NCI-H1436 (cell line): ENCODE results near the gene PLIN1.

Experiments used
- DNase-seq: peaks from one replicate; lab custom pipeline; 2025; lab: John Stamatoyannopoulos, UW

The PLIN1 gene

DNA sequence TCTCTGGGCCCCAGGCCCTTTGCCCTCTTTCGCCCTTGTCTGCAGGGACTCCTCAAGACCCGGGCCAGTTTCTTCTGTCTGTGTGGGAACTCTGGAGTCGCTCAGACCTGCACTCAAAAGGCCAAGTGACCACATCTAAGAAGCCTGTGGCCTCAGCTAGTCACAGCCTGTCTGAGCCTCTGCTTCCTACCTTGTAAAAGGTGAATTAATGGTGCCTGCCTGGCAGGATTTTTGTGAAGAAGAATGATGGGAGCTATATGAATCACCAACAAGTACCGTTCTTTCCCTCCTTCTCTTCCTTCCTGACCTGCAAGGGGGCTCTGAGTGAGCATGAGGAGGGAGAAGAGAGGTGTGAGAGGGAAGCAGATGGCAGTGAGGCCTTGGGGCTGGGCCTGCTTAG, 7.5 kb downstream of the PLIN1 start:
- DNase-seq, result no peak

DNA sequence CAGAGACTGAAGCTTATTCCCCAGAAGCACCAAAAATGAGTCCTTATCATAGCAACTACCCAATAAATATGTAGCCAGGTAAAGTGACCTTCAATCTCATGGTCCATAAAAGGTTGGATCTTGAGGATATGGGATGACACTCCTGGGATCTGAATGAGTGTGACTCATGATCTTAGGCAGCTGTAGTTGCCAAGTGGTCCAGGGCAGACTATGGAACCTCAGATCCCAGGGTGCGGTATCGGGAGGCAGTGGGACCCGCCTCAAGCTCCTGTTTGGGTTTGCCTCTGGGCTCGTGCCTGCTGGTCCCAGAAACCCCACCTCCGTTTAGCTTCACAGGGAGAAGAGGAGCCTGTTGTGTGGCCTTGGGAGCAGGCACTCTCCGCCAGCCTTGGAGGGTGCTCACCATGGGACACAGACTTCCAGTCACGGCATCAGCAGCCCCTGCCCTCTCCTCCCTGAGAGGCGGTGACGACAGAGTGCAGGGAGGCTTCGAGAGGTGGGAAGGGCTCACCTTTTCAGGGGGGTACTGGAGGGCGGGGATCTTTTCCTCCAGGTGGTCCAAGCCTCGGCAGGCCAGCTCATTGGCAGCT, 8.1 kb downstream of the PLIN1 start:
- DNase-seq, result no peak

DNA sequence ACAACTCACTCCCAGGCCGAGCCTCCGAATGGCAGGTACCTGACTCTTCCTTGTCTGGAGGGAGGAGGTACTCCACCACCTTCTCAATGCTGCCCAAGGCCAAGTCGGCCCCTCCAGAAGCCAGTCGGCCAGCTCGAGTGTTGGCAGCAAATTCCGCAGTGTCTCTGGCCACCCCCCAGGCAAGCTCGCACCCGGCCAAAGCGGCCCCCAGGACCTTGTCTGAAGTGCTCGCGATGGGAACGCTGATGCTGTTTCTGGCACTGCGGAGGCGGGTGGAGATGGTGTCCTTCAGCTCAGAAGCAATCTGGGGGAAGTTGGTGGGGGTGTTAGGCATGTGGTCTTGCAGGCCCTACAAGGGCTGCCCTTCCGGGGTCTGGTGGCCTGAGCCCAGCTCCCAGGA, 9.2 kb downstream of the PLIN1 start:
- DNase-seq, result no peak

DNA sequence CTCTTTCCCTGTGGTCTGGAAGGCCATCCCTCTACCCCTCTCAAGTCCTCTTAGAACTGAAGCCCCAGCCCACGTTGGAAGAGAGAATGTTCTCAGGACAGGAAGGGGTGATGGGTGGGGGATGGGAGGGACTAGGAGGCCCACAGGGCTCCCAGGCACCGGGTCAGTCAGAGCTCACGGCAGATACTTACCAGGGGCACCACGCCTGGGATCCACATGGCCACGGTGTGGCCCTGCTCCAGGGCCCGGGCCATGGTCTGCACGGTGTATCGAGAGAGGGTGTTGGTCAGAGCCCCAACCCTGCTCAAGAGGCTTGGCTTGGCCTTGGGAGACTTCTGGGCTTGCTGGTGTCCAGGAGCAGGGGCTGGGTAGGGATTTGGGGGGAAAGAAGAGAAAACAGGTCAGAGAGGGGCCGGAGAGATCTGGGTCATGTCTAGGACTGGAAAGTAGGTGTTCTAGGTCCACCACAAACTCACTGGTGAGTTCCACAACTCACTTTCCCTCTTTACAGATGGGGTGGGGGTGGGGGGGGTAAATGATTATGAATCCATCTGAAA, 9.8 kb downstream of the PLIN1 start:
- no peak for DNase-seq

DNA sequence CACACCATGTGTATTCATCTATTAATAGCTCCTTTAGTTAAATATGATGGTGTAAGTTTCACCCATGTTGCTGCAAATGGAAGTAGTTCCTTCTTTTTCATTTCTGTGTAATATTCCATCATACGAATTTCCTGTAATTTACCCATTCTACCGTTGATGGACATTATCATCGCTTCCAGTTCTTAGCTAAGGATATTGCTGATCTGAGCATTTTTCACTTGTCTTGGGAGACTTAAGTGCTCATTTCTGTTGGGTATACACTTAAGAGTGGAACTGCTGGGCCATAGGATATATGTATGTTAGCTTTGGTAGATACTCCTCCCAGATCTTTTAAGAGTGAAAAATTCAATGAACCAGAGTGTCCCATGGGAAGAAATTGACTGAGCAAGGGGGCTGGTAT, 11.0 kb downstream of the PLIN1 start:
- no peak for DNase-seq

DNA sequence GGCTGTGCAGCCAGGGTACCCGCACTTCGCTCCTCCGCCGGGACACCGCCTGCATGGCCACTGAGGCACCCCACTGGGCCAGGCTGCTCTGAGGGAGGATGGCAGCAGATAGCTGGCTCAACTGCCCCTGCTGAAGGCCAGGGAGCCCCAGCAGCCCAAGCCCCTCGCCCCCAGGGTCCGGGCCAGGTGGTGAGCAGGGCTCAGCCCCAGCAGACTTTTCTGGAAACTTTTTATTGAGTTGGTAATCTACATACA, 11.5 kb downstream of the PLIN1 start:
- DNase-seq, result no peak

DNA sequence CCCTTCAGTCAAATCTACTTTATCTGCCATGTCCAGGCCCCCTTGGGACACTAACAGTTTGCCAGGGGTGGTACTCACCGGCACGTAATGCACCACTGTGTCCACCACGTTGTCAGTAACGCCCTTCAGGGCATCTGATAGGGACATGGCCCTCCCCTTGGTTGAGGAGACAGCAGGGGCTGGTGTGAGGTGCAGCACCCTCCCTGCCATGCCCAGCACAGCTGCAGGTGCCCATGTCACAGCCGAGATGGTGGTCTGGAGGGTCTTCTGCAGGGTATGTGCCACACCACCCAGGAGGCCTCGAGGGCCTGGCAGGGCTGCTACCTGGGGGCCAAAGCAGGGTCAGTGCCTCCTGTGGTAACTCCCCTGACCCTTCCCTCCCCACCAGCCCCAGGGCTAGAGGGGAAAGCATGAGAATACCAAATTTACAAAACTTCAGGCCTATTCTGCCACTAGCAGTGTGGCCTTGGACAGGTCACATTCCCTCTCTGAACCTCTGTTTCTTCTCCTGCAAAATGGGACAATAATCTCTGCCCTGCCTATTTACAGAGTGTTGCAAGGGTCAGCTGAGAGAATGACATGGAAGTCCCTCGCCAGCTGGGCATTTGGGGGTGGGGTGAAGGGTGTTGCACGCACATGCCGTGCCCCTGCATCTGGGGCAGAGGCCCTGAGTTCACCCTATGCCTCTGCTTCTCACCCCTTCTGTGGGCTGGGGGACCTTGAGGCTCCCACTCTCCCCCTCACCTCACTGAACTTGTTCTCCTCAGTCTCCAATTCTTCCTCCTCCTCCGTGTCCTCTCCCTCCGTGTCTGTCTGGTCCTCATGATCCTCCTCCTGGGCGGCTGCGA, 12.1 kb downstream of the PLIN1 start:
- no peak for DNase-seq

DNA sequence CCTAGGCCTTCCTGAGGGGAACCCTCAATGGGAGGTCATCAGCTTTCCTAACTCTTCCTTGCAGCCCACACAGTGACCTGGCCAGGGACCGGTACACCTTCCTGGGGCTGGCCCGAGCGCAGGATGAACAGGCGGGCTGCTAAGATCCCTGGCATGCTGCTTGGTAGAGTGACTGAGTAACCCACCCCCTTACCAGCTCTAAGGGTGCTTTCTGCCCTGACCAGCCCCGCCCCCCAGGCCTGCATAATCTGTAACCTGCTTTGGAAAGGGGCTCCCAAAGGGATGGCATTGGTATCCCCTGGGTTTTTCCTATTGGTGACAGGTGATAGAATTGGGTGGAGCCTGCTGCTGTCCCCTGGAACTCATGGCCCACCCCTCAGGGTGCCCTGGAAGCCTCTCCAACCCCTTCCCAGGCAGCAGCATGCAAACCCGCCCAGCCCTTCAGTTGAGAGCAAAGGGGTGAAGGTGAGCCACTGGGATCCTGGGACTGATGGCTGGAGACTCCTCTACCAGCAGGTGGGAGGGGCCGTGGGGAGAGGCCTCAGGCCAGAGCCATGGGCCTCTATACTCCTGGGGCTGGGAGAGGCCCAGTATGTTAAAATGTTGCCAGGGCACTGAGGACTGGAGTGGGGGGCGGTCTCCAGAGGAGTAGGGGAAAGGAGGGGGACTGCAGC, 12.8 kb downstream of the PLIN1 start:
- DNase-seq, result no peak

DNA sequence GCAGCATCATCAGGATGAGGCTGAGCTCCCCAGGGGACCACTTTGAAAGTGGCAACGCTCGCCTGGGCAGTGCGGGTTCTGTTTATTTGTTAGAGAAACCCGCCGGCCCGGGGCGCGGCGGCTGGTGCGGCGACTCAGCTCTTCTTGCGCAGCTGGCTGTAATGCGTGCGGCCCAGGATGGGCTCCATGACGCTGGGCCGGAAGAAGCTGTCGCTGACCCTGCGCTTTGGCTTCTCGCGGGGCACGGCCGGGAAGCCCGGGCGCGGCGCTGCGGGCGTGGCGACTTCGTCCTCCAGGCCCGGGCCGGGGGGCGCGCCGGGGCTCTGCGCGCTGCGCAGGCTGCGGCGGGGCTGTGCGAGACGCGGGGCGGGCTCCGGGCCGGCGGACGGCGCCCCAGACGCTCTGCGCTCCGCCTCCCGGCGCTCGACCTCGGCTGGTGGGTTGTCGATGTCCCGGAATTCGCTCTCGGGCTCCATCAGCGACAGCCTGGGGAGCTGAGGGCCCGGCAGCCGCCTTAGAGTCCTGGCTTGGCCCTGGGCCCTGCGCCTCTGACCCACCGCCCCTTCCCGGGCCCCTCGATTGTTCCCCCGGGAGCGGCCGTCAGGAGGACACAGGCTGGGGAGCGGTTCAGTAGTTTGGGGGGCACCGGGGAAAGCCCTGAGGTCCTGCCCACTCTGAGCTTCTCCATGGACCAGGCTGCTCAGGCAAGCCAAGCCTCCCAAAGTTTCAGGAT, 13.6 kb downstream of the PLIN1 start:
- no peak for DNase-seq

DNA sequence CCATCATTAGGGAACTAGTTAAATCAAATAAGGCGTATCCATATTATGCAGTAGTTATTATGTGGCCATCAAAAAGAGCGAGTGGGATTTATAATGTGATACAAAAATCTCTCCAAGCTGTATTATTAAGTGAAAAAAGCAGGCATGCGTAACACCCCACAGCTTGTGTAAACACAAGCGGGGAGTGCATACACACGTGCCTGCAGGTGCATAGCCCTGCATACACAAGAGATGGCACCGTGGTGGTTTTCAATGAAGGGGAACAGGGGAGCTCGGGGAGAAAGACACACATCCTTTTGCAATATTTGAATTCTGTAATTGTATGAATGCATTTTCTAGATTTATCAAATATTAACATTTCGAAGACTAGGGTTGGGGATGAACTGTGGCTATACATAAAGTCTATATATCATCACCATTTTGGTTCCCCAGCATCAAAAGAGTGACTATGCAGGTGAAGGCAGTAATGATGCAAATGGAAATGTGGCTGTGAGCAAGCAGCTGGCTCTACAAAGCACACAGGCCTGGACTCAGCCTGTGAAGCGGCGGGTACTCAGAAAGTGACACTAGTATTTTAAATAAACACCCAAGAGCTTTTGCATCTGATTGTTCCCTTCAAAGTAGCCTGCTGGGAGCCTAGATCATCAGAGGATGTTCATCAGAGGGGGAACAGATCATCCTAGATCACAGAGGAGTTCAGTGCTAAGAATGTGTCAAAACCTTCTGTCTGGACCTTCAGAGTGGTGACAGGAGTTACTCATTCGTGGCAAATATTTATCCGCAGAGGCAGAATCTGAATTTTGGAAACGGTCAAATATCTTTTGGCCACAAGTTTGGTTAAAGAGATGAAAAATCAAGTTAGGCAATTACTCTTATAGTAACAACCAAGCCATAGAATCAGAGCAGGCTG, 14.5 kb downstream of the PLIN1 start:
- DNase-seq, result no peak

DNA sequence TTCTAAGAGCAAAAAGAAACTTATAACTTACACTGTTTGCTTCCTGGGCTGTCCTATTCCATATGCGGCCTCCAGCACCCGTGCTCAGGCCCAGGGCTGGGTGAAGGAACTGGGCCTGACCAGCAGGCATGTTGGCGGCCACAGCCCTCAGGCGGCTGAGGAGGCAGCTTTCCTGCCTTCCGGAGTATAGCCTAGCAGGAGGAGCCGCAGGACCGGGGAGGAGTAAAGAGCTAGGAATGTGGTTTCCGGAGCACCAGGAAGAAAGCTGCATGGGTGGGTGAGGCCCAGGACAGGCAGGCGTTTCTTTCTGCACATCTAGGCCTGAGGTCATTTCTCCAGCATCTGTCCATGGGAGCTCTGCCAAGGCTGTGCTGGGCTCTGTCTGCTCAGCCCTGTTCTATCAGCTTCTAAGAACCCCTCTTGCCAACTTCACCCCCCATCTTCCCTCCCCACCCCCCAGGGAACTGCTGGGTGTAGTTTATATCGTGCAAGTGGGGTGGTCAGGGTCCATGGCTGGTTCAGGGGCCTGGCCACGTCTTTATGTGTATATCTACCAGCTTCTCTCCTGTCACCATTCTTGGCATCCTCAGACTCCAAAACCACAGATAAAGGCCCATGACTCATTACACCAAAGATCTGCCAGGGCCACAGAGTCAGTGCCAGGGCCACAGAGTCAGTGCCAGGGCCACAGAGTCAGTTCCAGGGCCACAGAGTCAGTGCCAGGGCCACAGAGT, 16.1 kb downstream of the PLIN1 start:
- DNase-seq, result no peak

DNA sequence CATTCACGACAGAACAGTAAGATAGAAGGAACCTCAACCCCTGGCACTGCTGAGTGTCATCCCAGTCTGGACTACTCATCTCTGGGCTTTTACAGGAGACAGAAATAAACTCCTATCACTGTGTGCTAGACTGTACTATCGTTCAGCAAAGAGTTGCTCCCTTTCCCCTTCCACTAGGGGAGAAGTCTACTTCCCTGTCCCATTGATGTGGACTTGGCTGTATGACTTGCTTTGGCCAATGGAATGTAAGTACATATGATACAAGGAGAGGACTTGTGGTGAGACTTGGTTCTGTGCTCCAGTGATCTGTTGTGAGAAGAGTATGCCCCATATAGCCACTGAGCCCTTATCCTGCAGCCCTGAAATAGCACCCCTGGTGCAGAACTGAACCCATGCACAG, 18.6 kb downstream of the PLIN1 start:
- DNase-seq, result no peak

DNA sequence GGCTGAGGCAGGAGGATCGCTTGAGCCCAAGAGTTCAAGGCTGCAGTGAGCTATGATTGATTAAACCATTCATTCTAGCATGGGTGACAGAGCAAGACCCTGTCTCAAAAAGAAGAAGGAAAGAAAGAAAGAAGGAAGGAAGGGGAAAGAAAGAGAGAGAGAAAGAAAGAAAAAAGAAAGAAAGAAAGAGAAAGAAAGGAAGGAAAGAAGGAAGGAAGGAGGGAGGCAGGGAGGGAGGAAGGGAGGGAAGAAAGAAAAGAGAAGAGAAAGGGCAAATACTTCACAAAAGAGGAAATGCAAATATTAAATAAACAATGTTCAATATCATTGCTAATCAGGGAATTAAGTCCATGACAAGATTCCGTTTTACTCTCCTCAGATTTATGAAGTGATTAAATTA, 19.9 kb downstream of the PLIN1 start:
- no peak for DNase-seq

DNA sequence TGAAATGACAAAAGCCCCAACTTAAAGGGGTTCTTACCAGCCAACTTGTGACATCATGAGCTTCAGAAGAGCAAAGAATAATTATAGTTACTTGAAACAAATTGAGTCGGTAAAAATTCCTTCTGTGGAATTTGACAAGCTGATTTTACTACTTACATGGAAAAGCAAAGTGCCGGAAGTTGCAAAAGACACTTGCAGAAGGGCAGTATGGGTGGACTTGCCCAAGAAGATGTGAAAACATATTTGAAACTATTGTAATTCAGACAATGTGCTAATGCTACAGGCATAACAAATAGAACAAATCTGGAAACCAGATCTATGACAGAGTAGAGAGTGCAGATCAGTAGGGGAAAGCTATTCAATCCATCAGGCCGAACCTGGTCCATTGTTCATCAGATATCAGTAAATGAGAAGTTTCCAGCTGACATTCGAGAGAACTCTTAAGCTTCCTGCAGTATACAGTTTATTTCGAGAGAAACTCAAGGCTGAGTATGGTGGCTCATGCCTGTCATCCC, 21.4 kb downstream of the PLIN1 start:
- no peak for DNase-seq

DNA sequence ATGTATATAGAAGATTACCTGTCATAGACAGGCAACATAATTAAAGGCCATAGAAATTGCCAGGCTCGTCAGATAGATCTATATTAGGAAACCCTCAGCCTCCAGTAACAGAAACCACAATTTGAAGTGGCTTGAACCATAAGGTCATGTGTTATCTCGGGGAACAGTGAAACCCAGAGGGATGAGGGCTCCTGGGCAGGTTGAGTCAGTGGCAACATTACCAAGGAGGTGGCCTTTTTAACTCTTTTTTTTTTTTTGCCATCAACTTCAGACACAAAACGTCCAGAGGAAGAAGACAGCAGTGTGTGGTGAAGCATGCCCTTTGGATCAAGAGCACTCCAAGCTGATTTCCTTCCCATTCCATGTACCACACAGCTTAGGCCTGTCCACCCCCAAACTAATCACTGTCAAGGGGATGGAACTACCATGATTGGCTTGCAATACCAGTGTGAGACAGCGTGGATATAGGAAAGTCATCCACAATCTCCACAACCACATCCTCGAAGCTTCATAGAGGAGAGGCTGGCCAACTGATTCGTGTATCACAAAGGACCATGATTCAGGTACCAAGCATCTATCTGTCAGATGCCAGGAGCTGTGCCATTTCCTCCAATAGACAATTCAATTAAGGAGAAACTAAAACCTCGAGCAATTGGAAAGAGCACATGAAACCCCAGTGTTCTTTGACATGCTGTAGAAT, 22.9 kb downstream of the PLIN1 start:
- no peak for DNase-seq

DNA sequence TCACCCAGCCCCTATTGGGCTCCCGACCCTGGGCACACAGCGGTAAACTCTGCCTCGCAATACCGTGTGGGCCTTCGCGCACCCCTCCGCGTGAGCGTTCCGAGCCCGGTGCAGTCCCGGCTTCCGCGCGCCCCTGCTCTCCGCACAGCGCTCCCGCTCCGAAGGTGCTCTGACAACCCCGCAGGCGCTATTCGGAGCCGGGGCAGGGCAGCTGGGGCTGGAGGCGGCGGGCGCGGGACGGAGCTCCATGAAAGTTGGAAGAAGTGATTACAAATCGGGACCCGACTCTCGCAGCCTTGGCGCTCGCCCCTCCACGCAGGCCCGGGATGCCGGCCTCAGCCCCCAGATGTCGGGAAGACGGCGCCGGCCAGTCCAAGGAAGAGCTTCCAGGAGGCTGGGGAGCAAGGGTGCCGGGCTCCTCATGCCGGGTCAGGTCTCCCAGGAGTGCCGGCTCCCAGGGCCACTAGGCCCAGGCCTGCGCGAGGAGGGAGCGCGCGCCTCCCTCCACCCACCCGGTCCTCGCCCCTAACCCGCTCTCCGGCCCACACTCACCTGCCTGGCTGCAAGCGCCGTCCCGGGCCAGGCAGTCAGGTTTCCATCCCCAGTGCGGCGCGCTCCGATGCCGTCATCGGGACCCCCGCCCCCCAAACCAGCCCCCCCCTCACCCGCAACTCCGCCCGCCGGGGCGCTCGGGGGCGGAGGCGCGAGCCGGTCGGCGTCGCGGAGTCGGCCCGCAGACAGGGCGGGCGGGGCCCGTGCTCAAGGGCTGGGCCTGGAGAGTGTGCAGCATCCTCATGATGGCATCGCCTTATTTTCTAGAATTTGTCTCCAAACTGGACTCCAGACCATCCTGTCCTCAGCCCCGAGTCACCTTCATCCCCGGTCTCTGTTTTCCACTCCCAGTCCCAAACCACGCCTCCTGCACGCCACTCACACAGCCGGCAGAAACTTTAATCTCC, 24.0 kb downstream of the PLIN1 start, which contains the start of gene KIF7:
Gene KIF7, minus strand, starts transcription at position 621 of the 959 bp plus-strand sequence. CDS start 2,537 bp downstream, outside the sequence.
- DNase-seq, result peak; percentile 30

DNA sequence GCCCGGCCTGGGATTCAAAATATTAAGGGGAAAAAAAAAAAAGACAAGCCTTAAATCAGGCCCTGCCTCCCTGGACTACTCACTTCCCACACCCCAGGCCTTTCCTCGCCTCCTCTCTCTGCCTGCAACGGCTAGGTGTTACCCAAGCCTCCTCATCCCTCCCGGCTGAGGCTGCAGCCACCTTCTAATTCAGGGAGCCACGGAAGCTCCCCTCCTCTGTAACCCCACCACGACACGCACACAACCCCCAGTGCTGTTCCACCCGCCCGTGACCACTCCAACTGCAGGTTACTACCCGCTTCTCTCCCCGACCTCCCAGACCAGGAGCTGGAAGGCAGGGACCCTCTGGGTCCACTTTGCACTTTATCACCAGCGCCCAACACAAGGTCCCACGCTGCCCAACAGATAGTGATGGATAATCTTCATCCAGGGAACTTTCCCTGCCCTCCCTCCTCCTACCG, 24.8 kb downstream of the PLIN1 start:
- DNase-seq, result no peak

DNA sequence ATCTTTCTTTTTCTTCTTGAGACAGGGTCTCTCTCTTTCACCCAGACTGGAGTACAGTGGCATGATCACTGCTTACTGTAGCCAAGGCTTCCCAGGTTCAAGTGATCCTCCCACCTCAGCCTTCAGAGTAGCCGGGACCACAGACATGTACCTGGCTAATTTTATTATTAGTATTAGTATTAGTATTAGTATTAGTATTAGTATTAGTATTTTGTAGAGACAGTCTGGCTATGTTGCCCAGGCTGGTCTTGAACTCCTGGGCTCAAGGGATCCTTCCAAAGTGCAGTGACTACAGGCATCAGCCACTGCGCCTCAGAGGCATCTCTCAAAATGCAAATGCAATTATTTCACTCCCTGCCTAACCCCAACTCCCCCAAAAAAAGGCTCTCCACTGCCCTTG, 25.6 kb downstream of the PLIN1 start:
- no peak for DNase-seq

DNA sequence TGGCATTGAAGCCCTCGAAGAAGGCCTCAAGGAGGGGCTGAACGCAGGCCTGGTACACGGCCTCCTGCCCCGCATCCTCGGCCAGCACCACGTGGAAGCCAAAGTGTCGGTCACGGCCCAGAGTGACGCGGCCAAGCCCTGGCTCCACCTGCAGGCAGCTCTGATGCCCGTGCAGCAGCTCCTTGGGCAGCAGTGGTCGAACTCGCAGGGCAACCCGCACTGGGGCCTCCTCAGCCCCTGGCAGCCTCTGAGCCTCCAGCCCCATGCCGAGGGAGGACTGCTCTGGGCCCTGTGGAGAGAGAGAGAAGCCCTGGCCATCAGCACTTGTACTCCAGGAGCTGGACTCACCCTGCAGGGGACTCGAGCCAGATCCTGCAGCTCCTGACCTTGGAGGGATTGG, 26.5 kb downstream of the PLIN1 start:
- no peak for DNase-seq
